Lung (tissue), 12 donors: ENCODE data around the gene CDK9. TPM values are rescaled to one million over a fixed set of nuclear protein-coding genes. Genes with fewer than 3 reads are reported as not detected.

Experiments
- ATAC-seq: fragments of 200-7000 bp; cut with Tn5 transposase; one replicate; pipeline ENCODE4 v1.9.1; 2020; ENCODE audit warnings: moderate number of reproducible peaks; ENCODE audit not compliant: insufficient read depth, low FRiP score
- DNase-seq, 3 donors: peaks; one replicate each; pipeline ENCODE4 v3.0.0-alpha.2; 2013 to 2017
- H3K27ac ChIP-seq, 2 donors: one replicate each; pipeline ENCODE4 v1.5.1; 2013; ENCODE audit warnings: mild to moderate bottlenecking in 2 of 2, moderate library complexity in 2 of 2, control low read depth in 1 of 2, inconsistent platforms in 1 of 2, low read depth in 1 of 2, low read length in 1 of 2
- H3K27me3 ChIP-seq, 3 donors: one replicate each; pipeline ENCODE4 v1.5.1; 2013; ENCODE audit warnings: low read length in 2 of 3; ENCODE audit not compliant: control insufficient read depth in 3 of 3, insufficient read depth in 3 of 3
- H3K36me3 ChIP-seq, 4 donors: one replicate each; pipeline ENCODE4 v1.5.1; 2013; ENCODE audit warnings: low read length in 4 of 4, mild to moderate bottlenecking in 1 of 4, moderate library complexity in 1 of 4; ENCODE audit not compliant: control insufficient read depth in 4 of 4, insufficient read depth in 4 of 4
- H3K4me1 ChIP-seq, 5 donors: one replicate each; pipeline ENCODE4 v1.5.1; 2013; ENCODE audit warnings: low read length in 5 of 5, mild to moderate bottlenecking in 2 of 5, moderate library complexity in 1 of 5; ENCODE audit not compliant: control insufficient read depth in 5 of 5, insufficient read depth in 5 of 5
- H3K4me3 ChIP-seq: one replicate; pipeline ENCODE4 v1.5.1; 2013; ENCODE audit warnings: mild to moderate bottlenecking, control low read depth, moderate library complexity
- H3K9ac ChIP-seq, 2 donors: one replicate each; pipeline ENCODE4 v1.5.1; 2013; ENCODE audit warnings: low read length in 2 of 2, control low read depth in 1 of 2; ENCODE audit not compliant: insufficient read depth in 1 of 2
- H3K9me3 ChIP-seq, 4 donors: one replicate each; pipeline ENCODE4 v1.5.1; 2013; ENCODE audit warnings: low read length in 3 of 4, mild to moderate bottlenecking in 1 of 4, moderate library complexity in 1 of 4; ENCODE audit not compliant: control insufficient read depth in 4 of 4, insufficient read depth in 3 of 4
- WGBS, 2 donors: extraction: QIAGEN DNeasy Blood & Tissue Kit; methylation state at CpG; one replicate each; pipeline ENCODE4 v1.1.7; 2013; 5-methylcytosine and 5-hydroxymethylcytosine counted together
- polyA plus RNA-seq, 2 donors: library from polyadenylated mRNA; stranded (reverse); fragments of 200-250 nt; gene quantifications; one replicate each; pipeline ENCODE4 v1.2.1, GENCODE V29; 2013
- total RNA-seq, 2 donors: library from RNA; depleted of rRNA in 1 of 2; stranded (reverse); fragments of >200 nt in 1 of 2; gene quantifications; one replicate each; pipeline ENCODE4 v1.2.1, GENCODE V29; 2014 to 2021
- TF ChIP-seq, protein P1 (sequence below): IDR thresholded peaks from 2 replicates; pipeline ENCODE4 v1.5.1; 2012; ENCODE audit warnings: mild to moderate bottlenecking; ENCODE audit errors: control extremely low read depth, extremely low read depth
- donor health status: control.
- donor health status: control.
- donor health status: Bipolar disorder and iron deficiency.
- donor health status: healthy.
- donor health status: DM: yes; HTN: yes; CAD: no.

Gene CDK9
- total and polyA plus RNA-seq, 4 donors, result 53.9 to 97.9 (median 55.4) TPM

DNA sequence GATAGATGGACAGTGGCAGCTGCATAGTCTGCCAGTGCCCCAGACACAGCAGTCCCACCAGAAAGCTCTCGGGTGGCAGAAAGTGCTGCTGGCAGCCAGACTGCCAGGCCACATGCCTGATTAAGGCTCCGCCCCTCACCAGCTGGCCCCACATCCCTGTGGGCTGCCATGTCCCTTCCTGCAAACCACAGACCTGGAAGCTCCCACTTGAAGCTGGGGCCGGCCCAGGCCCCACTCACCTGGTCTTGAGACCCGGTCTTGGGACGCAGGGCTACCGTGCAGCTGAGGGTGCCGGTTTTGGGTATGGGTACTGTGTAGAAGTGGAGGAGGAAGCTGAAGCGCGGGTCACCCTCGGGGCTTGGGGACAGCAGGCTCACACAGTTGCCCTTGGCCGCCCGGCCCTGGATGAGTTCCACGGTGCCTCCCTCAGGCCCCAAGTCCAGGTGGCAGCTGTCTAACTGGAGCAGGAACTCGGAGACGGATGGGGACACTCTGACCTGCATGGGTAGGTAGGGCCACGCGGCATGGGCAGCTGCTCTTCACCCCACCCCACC is 32.1 kb downstream of the CDK9 start:
- Histone ChIP-seq H3K4me1 (no peaks in the 10 kb centered on the region), H3K36me3 (peaks cover 13 to 66% (median 30%) of the 10 kb centered on the region in 4 donors), H3K9me3 (no peaks in the 10 kb centered on the region), H3K9ac (no peak overlapping the region), H3K27ac (no peak overlapping the region), H3K27me3 (no peaks in the 10 kb centered on the region), H3K4me3 (no peak overlapping the region)
- 83 to 85% methylated on average over 17 of the region's 17 CpGs for WGBS, 2 donors
- TF ChIP-seq, protein P1, sequence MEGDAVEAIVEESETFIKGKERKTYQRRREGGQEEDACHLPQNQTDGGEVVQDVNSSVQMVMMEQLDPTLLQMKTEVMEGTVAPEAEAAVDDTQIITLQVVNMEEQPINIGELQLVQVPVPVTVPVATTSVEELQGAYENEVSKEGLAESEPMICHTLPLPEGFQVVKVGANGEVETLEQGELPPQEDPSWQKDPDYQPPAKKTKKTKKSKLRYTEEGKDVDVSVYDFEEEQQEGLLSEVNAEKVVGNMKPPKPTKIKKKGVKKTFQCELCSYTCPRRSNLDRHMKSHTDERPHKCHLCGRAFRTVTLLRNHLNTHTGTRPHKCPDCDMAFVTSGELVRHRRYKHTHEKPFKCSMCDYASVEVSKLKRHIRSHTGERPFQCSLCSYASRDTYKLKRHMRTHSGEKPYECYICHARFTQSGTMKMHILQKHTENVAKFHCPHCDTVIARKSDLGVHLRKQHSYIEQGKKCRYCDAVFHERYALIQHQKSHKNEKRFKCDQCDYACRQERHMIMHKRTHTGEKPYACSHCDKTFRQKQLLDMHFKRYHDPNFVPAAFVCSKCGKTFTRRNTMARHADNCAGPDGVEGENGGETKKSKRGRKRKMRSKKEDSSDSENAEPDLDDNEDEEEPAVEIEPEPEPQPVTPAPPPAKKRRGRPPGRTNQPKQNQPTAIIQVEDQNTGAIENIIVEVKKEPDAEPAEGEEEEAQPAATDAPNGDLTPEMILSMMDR, result no peak
- ATAC-seq, result no peak
- no peak for DNase-seq

DNA sequence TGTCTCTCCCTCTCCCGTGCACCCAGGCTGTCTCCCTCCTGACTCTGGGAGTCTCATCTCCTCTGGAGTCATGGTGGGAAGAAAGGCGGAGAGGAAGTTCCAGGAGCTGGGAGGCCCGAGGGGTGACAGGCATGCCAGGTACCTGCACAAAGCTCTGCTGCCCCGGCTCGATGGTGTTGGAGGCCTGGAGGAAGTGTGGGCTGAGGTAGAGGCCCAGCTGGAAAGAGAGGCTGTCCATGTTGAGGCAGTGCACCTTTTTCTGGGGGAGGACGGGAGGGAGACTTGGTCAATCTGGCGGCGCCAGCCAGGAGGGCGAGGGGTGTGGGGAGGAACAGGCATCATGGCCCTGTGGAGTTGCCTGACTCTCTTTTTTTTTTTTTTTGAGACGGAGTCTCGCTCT is 32.7 kb downstream of the CDK9 start:
- H3K9ac ChIP-seq, result no peak overlapping the region
- H3K9me3 ChIP-seq, result no peaks in the 10 kb centered on the region
- WGBS, 2 donors, result 91 to 92% methylated on average over 9 of the region's 11 CpGs
- ATAC-seq (no peak), DNase-seq (no peak)
- no peaks in the 10 kb centered on the region for H3K4me1 ChIP-seq
- H3K36me3 ChIP-seq, result peaks cover 12 to 60% (median 26%) of the 10 kb centered on the region in 4 donors
- no peak overlapping the region for H3K4me3 ChIP-seq
- no peak overlapping the region for H3K27ac ChIP-seq
- TF ChIP-seq, protein P1, result no peak
- no peaks in the 10 kb centered on the region for H3K27me3 ChIP-seq

DNA sequence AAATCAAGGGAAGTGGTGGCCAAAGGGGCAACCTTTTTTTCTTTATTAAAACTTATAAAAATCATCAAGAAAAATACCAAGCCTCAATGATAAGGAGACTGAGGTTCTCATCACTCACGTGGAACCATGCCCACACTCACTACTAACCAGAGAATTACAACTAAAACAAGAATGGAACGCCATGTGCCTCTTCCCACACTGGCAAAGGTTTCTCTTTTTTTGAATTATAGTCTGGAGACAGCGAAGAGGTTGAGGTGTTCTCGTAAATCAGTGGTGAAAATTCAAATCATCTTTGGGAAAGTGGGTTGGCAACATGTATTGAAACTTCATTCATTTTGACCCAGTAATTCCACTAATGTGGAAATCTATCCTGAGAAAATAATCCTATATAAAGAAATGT is 36.3 kb downstream of the CDK9 start:
- no peak for DNase-seq
- Histone ChIP-seq H3K9me3 (no peaks in the 10 kb centered on the region), H3K36me3 (peaks cover 11 to 56% (median 16%) of the 10 kb centered on the region in 4 donors), H3K9ac (no peak overlapping the region), H3K27me3 (no peaks in the 10 kb centered on the region), H3K4me3 (no peak overlapping the region), H3K4me1 (peaks cover 0 to 16% (median 2%) of the 10 kb centered on the region in 5 donors), H3K27ac (no peak overlapping the region)
- WGBS, 2 donors, result 89 to 92% methylated on average over 4 of the region's 4 CpGs
- ATAC-seq, result no peak
- TF ChIP-seq, protein P1, result no peak
